Muscle of arm (tissue), 14 donors: ENCODE measurements around the gene EDAR. TPM values are rescaled to one million over a fixed set of nuclear protein-coding genes. Genes with fewer than 3 reads are reported as not detected.
A peak's percentile ranks its signal among the peaks of the same experiment; 100 is the strongest.

Source experiments
- DNase-seq: peaks from one replicate; pipeline ENCODE4 v3.0.0-alpha.2; 2013
- long read RNA-seq, 11 donors: transcript quantifications; one replicate each; lab custom pipeline, GENCODE V29; 2026
- polyA plus RNA-seq, 12 donors: library from polyadenylated mRNA; unstranded; fragments of 120-200 nt; gene quantifications; one replicate each; pipeline ENCODE4 v1.2.1, GENCODE V29; 2013; ENCODE audit not compliant: insufficient read length in 12 of 12

EDAR gene
- polyA plus RNA-seq, result 10 to 100 TPM in 1 of 12 donors, 1 to 10 TPM in 2, under 1 TPM in 6, not detected in 3; 0.07 to 11.3 (median 0.18) TPM
- long read RNA-seq, donor 1, full-length matches to known transcripts, result 1 of 1 reads
- long read RNA-seq, donor 1, partial matches to known transcripts, result 0 of 1 reads
- long read RNA-seq, donor 1, other reads (novel, unspliced or antisense), result 0 of 1 reads
- long read RNA-seq, donor 2, result 0 reads
- long read RNA-seq, donor 3, result 0 reads
- long read RNA-seq, donor 4, result 0 reads
- long read RNA-seq, donor 5, result 0 reads
- long read RNA-seq, donor 6, result 0 reads
- long read RNA-seq, donor 7, result 0 reads
- long read RNA-seq, donor 8, result 0 reads
- long read RNA-seq, donor 9, result 0 reads
- long read RNA-seq, donor 10, result 0 reads
- long read RNA-seq, donor 11, result 0 reads

- peak; percentile 48 for DNase-seq
Observed at GRCh38 chr2:108988796-108989713, at the start of gene EDAR. Gene EDAR (minus strand): TSS chr2:108989220. CDS start chr2:108931014, 58,206 bp downstream.

GRCh38 chr2:109033171-109033570 lies 44.2 kb upstream of the EDAR start:
- no peak for DNase-seq

GRCh38 chr2:109032229-109032820 lies 43.3 kb upstream of the EDAR start:
- DNase-seq, result no peak

- peak; percentile 18 for DNase-seq
Observed at GRCh38 chr2:109031476-109032228, 42.6 kb upstream of the EDAR start.

GRCh38 chr2:109030870-109031475 lies 42.0 kb upstream of the EDAR start:
- no peak for DNase-seq

GRCh38 chr2:109029490-109030201 lies 40.6 kb upstream of the EDAR start:
- DNase-seq, result no peak

- no peak for DNase-seq
Observed at GRCh38 chr2:109028738-109029489, 39.9 kb upstream of the EDAR start.

- no peak for DNase-seq
Observed at GRCh38 chr2:109028277-109028676, 39.3 kb upstream of the EDAR start.

- DNase-seq, result no peak
Observed at GRCh38 chr2:109027702-109028101, 38.7 kb upstream of the EDAR start.

- DNase-seq, result no peak
Observed at GRCh38 chr2:109024477-109024876, 35.5 kb upstream of the EDAR start.

- DNase-seq, result no peak
Observed at GRCh38 chr2:109021895-109022300, 32.9 kb upstream of the EDAR start.

GRCh38 chr2:109020217-109020637 lies 31.2 kb upstream of the EDAR start:
- DNase-seq, result no peak

GRCh38 chr2:109018452-109018851 lies 29.4 kb upstream of the EDAR start:
- DNase-seq, result no peak

GRCh38 chr2:109017017-109017416 lies 28.0 kb upstream of the EDAR start:
- DNase-seq, result no peak

- no peak for DNase-seq
Observed at GRCh38 chr2:109016376-109016775, 27.4 kb upstream of the EDAR start.

- DNase-seq, result no peak
Observed at GRCh38 chr2:109014476-109014875, 25.5 kb upstream of the EDAR start.

- DNase-seq, result no peak
Observed at GRCh38 chr2:109013051-109013450, 24.0 kb upstream of the EDAR start.

GRCh38 chr2:109009920-109010610 lies 21.0 kb upstream of the EDAR start:
- DNase-seq, result no peak

- DNase-seq, result no peak
Observed at GRCh38 chr2:109006971-109007370, 18.0 kb upstream of the EDAR start.
